ENCODE data around the gene ALK. TPM values are rescaled to one million over a fixed set of nuclear protein-coding genes. Genes with fewer than 3 reads are reported as not detected.

ALK gene
- total RNA-seq, 3 donors from 2014 or later = 0.07 to 2.4 (median 0.09) TPM

DNA sequence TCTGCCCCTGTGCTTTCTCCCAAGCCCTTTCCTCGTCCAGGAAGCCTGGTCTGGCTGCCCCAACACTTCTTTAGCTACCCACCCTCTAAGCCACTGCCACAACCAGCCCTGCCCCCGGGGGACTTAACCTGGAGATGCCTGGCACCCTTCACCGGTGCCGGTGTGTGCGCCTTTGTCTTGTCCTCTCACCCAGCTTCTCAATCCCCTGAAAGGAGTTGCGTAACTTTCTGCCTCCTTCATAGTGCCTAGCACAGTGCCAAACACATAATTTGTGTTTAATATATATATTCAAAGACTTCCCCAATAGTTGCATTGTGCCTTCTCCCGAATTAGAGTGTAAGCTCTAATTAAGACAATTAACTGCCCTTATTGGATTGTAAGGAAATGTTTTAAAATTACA, 70.6 kb downstream of the ALK start:
- no peaks in the 10 kb centered on the region for H3K9me3 ChIP-seq
- DNase-seq (no peak), ATAC-seq (no peak)
- TF ChIP-seq, protein P1, sequence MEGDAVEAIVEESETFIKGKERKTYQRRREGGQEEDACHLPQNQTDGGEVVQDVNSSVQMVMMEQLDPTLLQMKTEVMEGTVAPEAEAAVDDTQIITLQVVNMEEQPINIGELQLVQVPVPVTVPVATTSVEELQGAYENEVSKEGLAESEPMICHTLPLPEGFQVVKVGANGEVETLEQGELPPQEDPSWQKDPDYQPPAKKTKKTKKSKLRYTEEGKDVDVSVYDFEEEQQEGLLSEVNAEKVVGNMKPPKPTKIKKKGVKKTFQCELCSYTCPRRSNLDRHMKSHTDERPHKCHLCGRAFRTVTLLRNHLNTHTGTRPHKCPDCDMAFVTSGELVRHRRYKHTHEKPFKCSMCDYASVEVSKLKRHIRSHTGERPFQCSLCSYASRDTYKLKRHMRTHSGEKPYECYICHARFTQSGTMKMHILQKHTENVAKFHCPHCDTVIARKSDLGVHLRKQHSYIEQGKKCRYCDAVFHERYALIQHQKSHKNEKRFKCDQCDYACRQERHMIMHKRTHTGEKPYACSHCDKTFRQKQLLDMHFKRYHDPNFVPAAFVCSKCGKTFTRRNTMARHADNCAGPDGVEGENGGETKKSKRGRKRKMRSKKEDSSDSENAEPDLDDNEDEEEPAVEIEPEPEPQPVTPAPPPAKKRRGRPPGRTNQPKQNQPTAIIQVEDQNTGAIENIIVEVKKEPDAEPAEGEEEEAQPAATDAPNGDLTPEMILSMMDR (IDR thresholded peaks at IDR 0.05) = no peak
- no peaks in the 10 kb centered on the region for H3K4me1 ChIP-seq (ENCODE audit: low read depth)
- intact Hi-C loops (cut with DNase I, micrococcal nuclease) = no loop called here
- H3K4me3 ChIP-seq = no peak overlapping the region
- H3K36me3 ChIP-seq (ENCODE audit: low read depth) = no peaks in the 10 kb centered on the region

DNA sequence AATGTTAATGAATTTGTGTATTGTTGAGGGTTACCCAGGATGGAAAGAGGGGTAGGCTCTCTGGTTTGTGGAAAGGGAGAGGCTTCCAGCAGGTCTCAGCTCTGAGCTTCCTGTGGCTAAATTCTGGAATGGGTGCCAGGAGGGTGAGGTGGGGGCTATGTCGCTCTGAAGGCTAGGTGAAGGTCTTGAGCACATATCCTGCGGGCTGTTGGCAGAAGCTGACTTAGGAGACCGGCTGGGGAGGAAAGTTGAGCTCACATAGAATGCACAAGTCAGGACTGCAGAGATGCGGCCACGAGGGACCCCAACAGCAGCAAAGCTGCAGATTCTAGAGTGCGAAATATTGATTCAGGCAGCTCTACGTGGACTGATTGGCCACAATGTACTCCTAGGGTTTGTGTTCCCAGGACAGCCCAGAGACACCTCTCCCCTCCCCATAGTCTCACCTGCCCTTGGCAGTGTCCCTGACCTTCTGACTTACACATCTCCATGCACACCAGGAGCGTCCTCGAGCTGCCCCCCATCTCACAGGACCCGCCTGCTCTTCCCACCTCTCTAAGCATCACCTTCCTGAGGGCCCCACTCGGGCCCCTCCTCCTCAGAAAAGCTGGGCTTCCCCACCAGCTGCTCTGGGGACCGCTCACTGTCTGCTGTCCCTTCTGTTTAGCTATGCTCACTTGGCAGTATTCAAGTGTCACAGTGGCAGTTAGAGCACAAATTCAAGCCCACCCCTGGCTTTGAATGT, 72.6 kb downstream of the ALK start:
- no peak for ATAC-seq
- TF ChIP-seq, protein P1 (IDR thresholded peaks at IDR 0.05) = no peak
- no peak overlapping the region for H3K4me3 ChIP-seq
- H3K4me1 ChIP-seq (ENCODE audit: low read depth) = no peaks in the 10 kb centered on the region
- no peaks in the 10 kb centered on the region for H3K36me3 ChIP-seq (ENCODE audit: low read depth)
- DNase-seq = no peak
- no peaks in the 10 kb centered on the region for H3K9me3 ChIP-seq
- intact Hi-C loops (cut with DNase I, micrococcal nuclease) = loop anchor here in 1 of 2 donors (10.0 kb wide), 1 partner anchor 894 kb away; no protein-coding TSS in a partner anchor

- intact Hi-C loops (cut with DNase I, micrococcal nuclease) = loop anchor here in 1 of 2 donors (10.0 kb wide), 1 partner anchor 893 kb away; no protein-coding TSS in a partner anchor
- ATAC-seq (no peak), DNase-seq (no peak)
- no peaks in the 10 kb centered on the region for H3K9me3 ChIP-seq
- no peaks in the 10 kb centered on the region for H3K4me1 ChIP-seq (ENCODE audit: low read depth)
- TF ChIP-seq, protein P1 (IDR thresholded peaks at IDR 0.05) = no peak
- H3K4me3 ChIP-seq = no peak overlapping the region
- H3K36me3 ChIP-seq (ENCODE audit: low read depth) = no peaks in the 10 kb centered on the region
Measured at GRCh38 chr2:29847886-29848285, 73.5 kb downstream of the ALK start.

GRCh38 chr2:29844713-29845326, 76.6 kb downstream of the ALK start:
- ATAC-seq (no peak), DNase-seq (no peak)
- H3K36me3 ChIP-seq (ENCODE audit: low read depth) = no peaks in the 10 kb centered on the region
- intact Hi-C loops (cut with DNase I, micrococcal nuclease) = loop anchor here in 1 of 2 donors (10.0 kb wide), 1 partner anchor 890 kb away; no protein-coding TSS in a partner anchor
- H3K4me1 ChIP-seq (ENCODE audit: low read depth) = no peaks in the 10 kb centered on the region
- TF ChIP-seq, protein P1 (IDR thresholded peaks at IDR 0.05) = no peak
- H3K4me3 ChIP-seq = no peak overlapping the region
- no peaks in the 10 kb centered on the region for H3K9me3 ChIP-seq

DNA sequence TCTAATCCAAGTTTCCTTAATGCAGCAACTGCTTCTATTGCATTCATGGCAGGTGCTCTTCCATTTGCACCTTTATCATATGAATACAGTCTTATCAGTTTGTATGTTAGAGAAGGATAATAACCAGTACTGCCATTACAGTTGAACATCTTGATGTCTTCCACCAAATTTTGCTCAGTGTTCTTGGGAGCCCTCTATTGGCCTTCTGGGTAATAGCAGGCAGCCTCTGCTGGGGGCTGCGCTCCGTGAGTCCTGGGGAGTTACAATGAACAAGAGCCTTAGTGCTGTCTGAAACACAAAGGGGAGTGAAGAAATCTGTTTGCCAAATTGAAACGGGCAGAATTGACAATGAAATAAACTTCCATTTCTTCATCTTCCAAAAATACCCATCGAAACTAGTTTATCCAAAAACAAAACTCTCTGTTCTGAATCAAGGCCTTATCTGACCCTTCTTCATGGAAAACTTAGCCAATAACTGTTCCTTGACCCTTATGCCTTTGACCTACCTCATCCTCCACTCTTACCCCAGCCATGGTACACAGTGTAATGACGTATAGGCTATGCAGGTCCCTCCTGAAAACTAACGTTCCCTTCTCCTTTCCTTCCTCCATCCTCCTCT, 79.9 kb downstream of the ALK start:
- no peaks in the 10 kb centered on the region for H3K9me3 ChIP-seq
- intact Hi-C loops (cut with DNase I, micrococcal nuclease) = loop anchor here in 1 of 2 donors (10.0 kb wide), 1 partner anchor 887 kb away; no protein-coding TSS in a partner anchor

More for the DNA sequence above, 79.9 kb downstream of the ALK start:
- ATAC-seq (peak; percentile 38), DNase-seq (peak in 1 of 3 donors; percentile 14)
- TF ChIP-seq, protein P1 (IDR thresholded peaks at IDR 0.05) = peak; percentile 66
- Histone ChIP-seq H3K36me3 (ENCODE audit: low read depth) (no peaks in the 10 kb centered on the region), H3K4me1 (ENCODE audit: low read depth) (no peaks in the 10 kb centered on the region), H3K4me3 (no peak overlapping the region)

Measured in mucosa of descending colon (tissue), 3 donors.